KG1 (cell line): Measurements from ENCODE around the gene CHST8.

Source experiments
- DNase-seq: peaks from one replicate; lab custom pipeline; 2025; lab: John Stamatoyannopoulos, UW

The CHST8 gene

GRCh38 chr19:33717878-33718277 lies 96.1 kb downstream of the CHST8 start:
- DNase-seq: no peak

- DNase-seq: no peak
These were observed 97.0 kb downstream of the CHST8 start for GRCh38 chr19:33718651-33719254.

- no peak for DNase-seq
These were observed 97.8 kb downstream of the CHST8 start for GRCh38 chr19:33719366-33720154.

- no peak for DNase-seq
These were observed 98.4 kb downstream of the CHST8 start for GRCh38 chr19:33720155-33720493.

- no peak for DNase-seq
These were observed 99.2 kb downstream of the CHST8 start for GRCh38 chr19:33720691-33721682.

- no peak for DNase-seq
These were observed 100.1 kb downstream of the CHST8 start for GRCh38 chr19:33721735-33722297.

GRCh38 chr19:33722456-33723239 lies 100.9 kb downstream of the CHST8 start:
- no peak for DNase-seq

- no peak for DNase-seq
These were observed 101.8 kb downstream of the CHST8 start for GRCh38 chr19:33723512-33723911.

- no peak for DNase-seq
These were observed 102.4 kb downstream of the CHST8 start for GRCh38 chr19:33724021-33724720.

- no peak for DNase-seq
These were observed 102.9 kb downstream of the CHST8 start for GRCh38 chr19:33724721-33725060.

- DNase-seq: no peak
These were observed 103.8 kb downstream of the CHST8 start for GRCh38 chr19:33725567-33725966.

GRCh38 chr19:33726756-33727155 lies 105.0 kb downstream of the CHST8 start:
- DNase-seq: no peak

- DNase-seq: no peak
These were observed 105.7 kb downstream of the CHST8 start for GRCh38 chr19:33727331-33727998.

- DNase-seq: no peak
These were observed 106.4 kb downstream of the CHST8 start for GRCh38 chr19:33728141-33728540.

GRCh38 chr19:33730858-33731607 lies 109.3 kb downstream of the CHST8 start:
- no peak for DNase-seq

GRCh38 chr19:33731881-33732280 lies 110.1 kb downstream of the CHST8 start:
- no peak for DNase-seq

- DNase-seq: no peak
These were observed 113.2 kb downstream of the CHST8 start for GRCh38 chr19:33734913-33735312.

GRCh38 chr19:33736158-33736557 lies 114.4 kb downstream of the CHST8 start:
- no peak for DNase-seq

- no peak for DNase-seq
These were observed 115.0 kb downstream of the CHST8 start for GRCh38 chr19:33736787-33737186.
